Lower lobe of right lung (tissue), 2 donors: ENCODE results near the gene B4GALT5. TPM values are rescaled to one million over a fixed set of nuclear protein-coding genes. Genes with fewer than 3 reads are reported as not detected.
A peak's percentile ranks its signal among the peaks of the same experiment; 100 is the strongest.

Source experiments
- ATAC-seq, 2 donors: fragments of 200-7000 bp; cut with Tn5 transposase; one replicate each; pipeline ENCODE4 v1.9.1; 2020 to 2022; ENCODE audit warnings: mild to moderate bottlenecking in 2 of 2, moderate library complexity in 2 of 2
- DNase-seq: peaks from one replicate; pipeline ENCODE4 v3.0.0-alpha.2; 2020
- H3K27ac ChIP-seq: fragments of 200-600 bp; one replicate; pipeline ENCODE4 v1.8.0; 2022
- H3K27me3 ChIP-seq: fragments of 200-600 bp; one replicate; pipeline ENCODE4 v1.8.0; 2022; ENCODE audit warnings: low read depth
- H3K36me3 ChIP-seq: fragments of 200-600 bp; one replicate; pipeline ENCODE4 v1.8.0; 2022; ENCODE audit warnings: mild to moderate bottlenecking
- H3K4me1 ChIP-seq: fragments of 200-600 bp; one replicate; pipeline ENCODE4 v1.8.0; 2022
- H3K4me3 ChIP-seq: fragments of 200-600 bp; one replicate; pipeline ENCODE4 v1.8.0; 2022; ENCODE audit warnings: mild to moderate bottlenecking
- H3K9me3 ChIP-seq: fragments of 200-600 bp; one replicate; pipeline ENCODE4 v1.8.0; 2022
- intact Hi-C: fragments of 100-400 bp; cut with DNase I; formaldehyde crosslinking; loops from one replicate; pipeline ENCODE4 v1.11.0; 2022
- total RNA-seq: library from RNA; stranded (reverse); fragmentation: NEBNext Ultra II Directional; extraction: Animal tissue kit (Norgen Biotek cat#: 25700); gene quantifications from one replicate; pipeline ENCODE4 v1.2.1, GENCODE V29; 2021
- TF ChIP-seq, protein P1 (sequence below): fragments of 200-600 bp; IDR thresholded peaks from one replicate; pipeline ENCODE4 v1.8.0; 2022; ENCODE audit warnings: antibody characterized with exemption, mild to moderate bottlenecking
- donor health status: DM: no; HTN: yes; CAD: no; lungs with severe emphysema.

The B4GALT5 gene
- total RNA-seq, 1 donor from 2014 or later: 39.5 TPM

DNA sequence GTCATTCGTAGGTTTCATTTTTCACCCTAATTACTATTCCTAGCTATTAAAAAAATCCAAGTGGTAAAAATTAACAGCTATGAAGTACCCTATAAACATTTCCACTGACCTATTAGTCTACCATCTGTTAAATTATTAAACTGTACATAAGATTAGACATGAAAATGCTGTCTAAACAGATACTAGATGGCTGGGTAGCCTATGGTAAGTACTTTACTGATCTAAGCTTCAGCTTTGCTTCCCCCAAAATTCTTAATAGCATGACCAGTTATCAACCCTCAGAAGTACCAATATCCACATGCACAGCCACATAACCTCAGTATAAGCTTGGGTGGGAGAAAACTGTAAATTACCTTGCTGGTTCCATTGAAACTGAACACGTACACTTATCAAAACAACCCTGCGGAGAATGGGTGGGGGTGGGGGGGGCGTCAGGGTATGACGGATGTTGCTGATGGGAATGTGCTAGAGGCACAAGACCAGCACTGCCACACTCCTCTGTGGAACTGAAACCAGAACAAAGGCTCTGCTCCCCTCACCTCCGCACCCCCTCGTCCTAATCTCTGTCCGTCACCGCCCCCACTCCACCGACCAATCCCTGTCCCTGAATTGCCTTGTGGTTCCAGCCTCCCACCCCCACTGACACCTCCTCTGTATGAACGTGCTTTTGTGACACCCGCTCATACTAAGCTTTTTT lies 45.3 kb downstream of the B4GALT5 start:
- TF ChIP-seq, protein P1, sequence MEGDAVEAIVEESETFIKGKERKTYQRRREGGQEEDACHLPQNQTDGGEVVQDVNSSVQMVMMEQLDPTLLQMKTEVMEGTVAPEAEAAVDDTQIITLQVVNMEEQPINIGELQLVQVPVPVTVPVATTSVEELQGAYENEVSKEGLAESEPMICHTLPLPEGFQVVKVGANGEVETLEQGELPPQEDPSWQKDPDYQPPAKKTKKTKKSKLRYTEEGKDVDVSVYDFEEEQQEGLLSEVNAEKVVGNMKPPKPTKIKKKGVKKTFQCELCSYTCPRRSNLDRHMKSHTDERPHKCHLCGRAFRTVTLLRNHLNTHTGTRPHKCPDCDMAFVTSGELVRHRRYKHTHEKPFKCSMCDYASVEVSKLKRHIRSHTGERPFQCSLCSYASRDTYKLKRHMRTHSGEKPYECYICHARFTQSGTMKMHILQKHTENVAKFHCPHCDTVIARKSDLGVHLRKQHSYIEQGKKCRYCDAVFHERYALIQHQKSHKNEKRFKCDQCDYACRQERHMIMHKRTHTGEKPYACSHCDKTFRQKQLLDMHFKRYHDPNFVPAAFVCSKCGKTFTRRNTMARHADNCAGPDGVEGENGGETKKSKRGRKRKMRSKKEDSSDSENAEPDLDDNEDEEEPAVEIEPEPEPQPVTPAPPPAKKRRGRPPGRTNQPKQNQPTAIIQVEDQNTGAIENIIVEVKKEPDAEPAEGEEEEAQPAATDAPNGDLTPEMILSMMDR: no peak
- Histone ChIP-seq H3K36me3 (no peaks in the 10 kb centered on the region), H3K27ac (peak overlapping the region; percentile 53), H3K4me3 (no peak overlapping the region), H3K4me1 (peaks cover 71% of the 10 kb centered on the region), H3K27me3 (no peaks in the 10 kb centered on the region), H3K9me3 (no peaks in the 10 kb centered on the region)
- intact Hi-C loops: no loop called here
- ATAC-seq (peak; percentile 81 to 84), DNase-seq (peak; percentile 66)

GRCh38 chr20:49666911-49667310 lies 46.8 kb downstream of the B4GALT5 start:
- H3K27ac ChIP-seq: no peak overlapping the region
- TF ChIP-seq, protein P1: no peak
- H3K4me1 ChIP-seq: peaks cover 72% of the 10 kb centered on the region
- H3K4me3 ChIP-seq: no peak overlapping the region
- no peak for ATAC-seq
- no peak for DNase-seq
- intact Hi-C loops: no loop called here
- H3K9me3 ChIP-seq: no peaks in the 10 kb centered on the region
- H3K27me3 ChIP-seq: no peaks in the 10 kb centered on the region
- H3K36me3 ChIP-seq: no peaks in the 10 kb centered on the region

GRCh38 chr20:49665796-49666195 lies 47.9 kb downstream of the B4GALT5 start:
- Histone ChIP-seq H3K36me3 (no peaks in the 10 kb centered on the region), H3K27ac (no peak overlapping the region), H3K9me3 (no peaks in the 10 kb centered on the region), H3K4me3 (no peak overlapping the region), H3K4me1 (peaks cover 65% of the 10 kb centered on the region), H3K27me3 (no peaks in the 10 kb centered on the region)
- DNase-seq (no peak), ATAC-seq (no peak)
- intact Hi-C loops: no loop called here
- TF ChIP-seq, protein P1: no peak

GRCh38 chr20:49664612-49665313 lies 48.9 kb downstream of the B4GALT5 start:
- no peak overlapping the region for H3K4me3 ChIP-seq
- TF ChIP-seq, protein P1: no peak
- DNase-seq (no peak), ATAC-seq (peak; percentile 40 to 59)
- H3K36me3 ChIP-seq: no peaks in the 10 kb centered on the region
- peaks cover 60% of the 10 kb centered on the region for H3K4me1 ChIP-seq
- H3K27me3 ChIP-seq: no peaks in the 10 kb centered on the region
- intact Hi-C loops: no loop called here
- no peak overlapping the region for H3K27ac ChIP-seq
- no peaks in the 10 kb centered on the region for H3K9me3 ChIP-seq

DNA sequence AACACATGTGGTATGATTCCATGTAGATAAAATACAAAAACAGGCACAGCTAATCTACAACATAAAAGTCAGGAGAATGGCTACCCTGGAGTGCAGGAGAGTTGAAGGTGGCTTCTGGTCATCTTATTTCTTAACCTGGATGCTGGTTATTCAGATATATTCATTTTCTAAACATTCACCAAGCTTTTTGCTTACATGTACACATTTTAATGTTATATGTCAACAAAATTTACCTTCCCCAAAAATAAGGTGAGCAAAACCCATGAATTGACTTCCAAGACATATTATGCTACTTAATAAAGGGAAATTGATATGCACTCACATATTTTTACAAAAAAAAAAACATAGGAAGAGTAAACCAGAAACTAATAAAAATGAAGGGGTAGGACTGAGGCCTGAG lies 50.6 kb downstream of the B4GALT5 start:
- H3K9me3 ChIP-seq: no peaks in the 10 kb centered on the region
- TF ChIP-seq, protein P1: no peak
- intact Hi-C loops: no loop called here

More for the DNA sequence above, 50.6 kb downstream of the B4GALT5 start:
- no peak for DNase-seq
- no peak overlapping the region for H3K27ac ChIP-seq
- H3K4me1 ChIP-seq: peaks cover 59% of the 10 kb centered on the region
- ATAC-seq: no peak
- H3K4me3 ChIP-seq: no peak overlapping the region
- no peaks in the 10 kb centered on the region for H3K36me3 ChIP-seq
- no peaks in the 10 kb centered on the region for H3K27me3 ChIP-seq
